SKM-1 (cell line): ENCODE data around the gene KSR1.

Source experiments
- DNase-seq: peaks from one replicate; lab custom pipeline; 2025; ENCODE audit not compliant: unreplicated experiment; lab: John Stamatoyannopoulos, UW

KSR1 gene

DNA sequence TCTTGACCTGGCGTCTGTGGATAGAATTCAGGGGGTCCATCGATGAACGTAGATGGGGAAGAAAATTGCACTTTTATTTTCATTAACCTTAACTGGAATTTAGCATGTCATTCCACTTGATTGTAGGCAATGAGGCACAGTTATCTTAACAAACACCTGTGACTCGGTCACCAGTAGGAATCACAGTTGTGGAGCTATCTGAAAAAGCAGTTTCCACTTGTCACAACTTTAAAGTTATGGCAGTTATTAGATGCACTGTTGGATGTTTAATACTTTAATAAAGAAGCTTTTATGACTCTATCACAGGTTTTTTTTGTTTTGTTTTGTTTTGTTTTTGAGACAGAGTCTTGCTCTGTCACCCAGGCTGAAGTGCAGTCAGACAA, 91.0 kb downstream of the KSR1 start:
- DNase-seq: no peak

DNA sequence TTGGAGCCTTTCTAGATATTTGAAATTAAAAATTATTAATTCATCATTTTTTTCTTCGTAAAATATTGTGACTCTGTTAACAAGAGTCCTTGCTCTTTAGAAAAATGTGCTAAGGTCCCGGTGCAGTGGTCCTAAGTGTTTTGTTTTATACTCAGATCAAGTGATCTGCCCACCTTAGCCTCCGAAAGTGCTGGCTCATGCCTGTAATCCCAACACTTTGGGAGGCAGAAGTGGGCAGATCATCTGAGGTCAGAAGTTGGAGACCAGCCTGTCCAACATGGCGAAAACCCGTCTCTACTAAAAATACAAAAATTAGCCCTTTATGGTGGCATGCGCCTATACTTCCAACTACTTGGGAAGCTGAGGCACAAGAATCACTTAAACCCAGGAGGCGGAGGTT, 92.1 kb downstream of the KSR1 start:
- no peak for DNase-seq

DNA sequence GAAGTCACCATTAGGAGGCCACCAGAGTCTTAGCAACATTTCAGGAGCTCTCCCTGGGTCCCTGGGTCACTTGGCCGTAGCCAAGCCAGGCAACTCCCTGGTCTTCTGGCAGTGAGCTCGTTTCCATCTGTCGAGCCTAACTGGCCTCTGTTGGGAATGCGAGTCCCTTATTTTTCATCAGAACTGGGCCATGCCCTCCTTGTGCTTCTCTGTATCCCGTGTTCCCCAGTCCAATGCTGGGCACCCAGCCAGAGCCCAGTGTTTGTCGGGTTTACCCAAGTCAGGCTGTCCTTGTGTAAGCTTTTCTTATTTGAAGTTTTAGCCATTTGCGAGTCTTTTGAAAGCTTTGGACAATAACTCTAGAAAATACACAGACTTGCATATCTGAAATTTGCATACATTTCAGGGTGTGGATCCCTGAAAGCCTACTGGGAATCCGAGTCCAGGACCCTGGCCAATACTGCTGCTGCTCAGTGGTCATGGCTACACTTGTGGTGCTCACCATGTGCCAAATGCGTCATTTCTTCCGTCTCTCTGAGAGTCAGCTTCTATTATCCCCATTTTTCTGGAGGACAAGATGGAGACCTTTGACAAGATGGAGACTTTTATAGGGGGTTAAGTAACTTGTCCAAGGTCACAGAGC, 93.1 kb downstream of the KSR1 start:
- DNase-seq: no peak

- DNase-seq: no peak
These were observed 94.2 kb downstream of the KSR1 start for GRCh38 chr17:27550291-27550930.

- no peak for DNase-seq
These were observed 94.8 kb downstream of the KSR1 start for GRCh38 chr17:27550974-27551505.

- no peak for DNase-seq
These were observed 95.5 kb downstream of the KSR1 start for GRCh38 chr17:27551701-27552248.

- DNase-seq: no peak
These were observed 96.1 kb downstream of the KSR1 start for GRCh38 chr17:27552276-27552732.

DNA sequence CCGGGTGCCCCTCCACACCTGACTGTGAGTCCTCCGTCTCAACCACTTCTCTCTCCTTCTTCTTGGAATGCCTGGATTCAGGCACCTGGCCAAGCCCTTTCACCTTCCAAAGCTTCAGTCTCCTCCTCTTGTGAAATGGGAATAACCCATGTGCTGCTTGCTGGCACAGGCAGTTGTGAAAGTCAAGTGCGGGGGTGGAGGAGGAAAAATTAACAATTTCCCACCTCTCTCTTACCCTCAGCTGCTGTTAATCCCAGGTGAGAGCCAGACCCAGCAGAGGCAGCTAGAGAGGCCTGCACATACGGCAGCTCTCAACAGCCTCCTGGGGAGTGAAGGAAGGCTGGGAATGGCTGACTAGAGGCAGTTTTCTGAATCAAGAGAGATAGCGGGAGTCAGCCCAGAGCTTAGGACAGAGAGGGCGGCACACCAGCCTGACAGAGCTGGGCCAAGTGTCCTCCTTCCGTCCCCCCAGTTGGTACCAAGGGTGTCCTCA, 96.8 kb downstream of the KSR1 start:
- DNase-seq: no peak

GRCh38 chr17:27554152-27554551, 97.9 kb downstream of the KSR1 start:
- no peak for DNase-seq

DNA sequence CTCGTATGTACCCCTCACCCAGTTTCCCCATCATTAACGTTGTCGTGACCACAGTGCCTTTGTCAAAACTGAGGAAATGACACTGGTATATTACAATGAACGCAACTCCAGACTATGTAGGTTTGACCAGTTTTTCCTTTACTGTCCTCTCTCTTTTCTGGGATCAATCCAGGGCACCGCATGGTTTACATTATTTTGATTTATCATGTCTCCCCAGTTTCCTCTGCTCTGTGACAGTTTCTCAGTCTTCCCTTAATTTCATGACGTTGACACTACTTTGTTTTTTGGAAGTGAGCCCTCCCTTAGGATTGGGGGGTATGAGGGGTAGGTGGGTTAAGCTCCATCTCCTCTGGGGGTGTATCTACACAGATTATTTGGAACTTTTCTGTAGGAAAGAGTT, 98.7 kb downstream of the KSR1 start:
- no peak for DNase-seq

DNA sequence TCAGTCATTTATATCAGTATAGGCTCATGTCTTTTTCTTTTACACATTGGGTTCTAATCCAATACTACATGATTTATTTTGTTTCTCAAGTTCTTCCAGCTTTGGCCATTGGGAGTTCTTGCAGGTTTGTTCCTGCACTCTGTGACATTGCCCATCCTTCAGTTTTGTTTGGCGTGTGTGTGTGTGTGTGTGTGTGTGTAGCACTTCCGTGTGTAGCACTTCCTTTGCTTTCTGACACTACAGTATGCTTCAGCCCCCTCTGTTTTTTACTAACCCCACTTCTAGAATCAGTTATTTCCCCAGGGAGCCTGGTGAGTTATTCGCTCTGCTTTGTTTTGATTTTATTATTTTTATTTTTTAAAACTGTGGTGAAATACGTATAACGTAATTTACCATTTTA, 99.1 kb downstream of the KSR1 start:
- no peak for DNase-seq

- no peak for DNase-seq
These were observed 102.1 kb downstream of the KSR1 start for GRCh38 chr17:27558341-27558740.

DNA sequence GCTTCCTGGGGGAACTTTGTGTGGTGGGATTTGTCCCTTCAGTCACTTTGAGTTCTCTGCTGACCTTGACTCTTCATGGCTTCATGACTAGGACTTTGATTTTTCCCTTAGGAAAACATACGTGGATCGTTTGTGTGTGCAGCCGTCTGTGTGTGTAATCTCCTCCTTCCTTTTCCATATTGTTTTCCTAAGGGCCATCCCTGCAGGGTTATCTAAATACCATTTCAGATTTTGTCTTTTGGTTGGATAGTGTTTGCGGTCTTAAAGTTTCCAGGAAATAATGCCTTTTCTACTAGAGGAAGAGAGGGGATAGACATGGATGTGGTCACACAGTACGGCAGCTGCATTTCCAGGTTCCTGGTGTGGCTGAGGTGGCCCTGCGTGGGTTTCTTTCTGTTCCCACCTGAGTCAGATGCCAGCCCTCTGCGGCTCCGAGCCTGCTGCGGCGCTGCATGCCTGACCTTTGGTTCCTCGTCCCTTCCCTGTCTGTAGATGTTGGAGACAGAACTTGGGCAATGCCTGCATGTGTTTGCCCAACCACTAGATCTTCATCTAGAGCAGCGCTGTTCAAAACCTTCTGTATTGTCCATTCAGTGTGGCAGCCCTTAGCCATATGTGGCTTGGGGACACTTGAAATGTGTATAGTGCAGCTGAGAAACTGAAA, 102.7 kb downstream of the KSR1 start:
- DNase-seq: no peak

GRCh38 chr17:27559506-27560481, 103.5 kb downstream of the KSR1 start:
- no peak for DNase-seq

DNA sequence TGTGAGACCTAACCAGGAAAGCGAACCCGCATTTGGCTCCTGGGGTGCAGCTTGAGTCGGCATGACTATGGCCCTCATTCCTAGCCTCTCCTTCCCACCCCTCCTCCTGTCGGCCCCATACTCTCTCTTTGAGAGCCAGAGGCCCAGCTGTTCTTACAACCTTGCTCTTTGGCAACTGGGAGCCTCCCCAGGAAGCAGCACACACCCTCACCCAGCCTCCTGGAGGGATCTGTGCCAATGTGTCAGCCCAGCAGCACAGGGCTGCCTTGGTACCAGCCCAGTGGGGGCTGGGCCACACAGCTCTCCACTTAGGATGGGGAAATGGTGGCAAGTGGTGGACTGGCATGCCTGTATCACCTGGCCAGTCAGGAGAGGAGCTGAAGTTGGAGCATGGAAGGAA, 104.4 kb downstream of the KSR1 start:
- no peak for DNase-seq

- no peak for DNase-seq
These were observed 106.7 kb downstream of the KSR1 start for GRCh38 chr17:27562777-27563455.

DNA sequence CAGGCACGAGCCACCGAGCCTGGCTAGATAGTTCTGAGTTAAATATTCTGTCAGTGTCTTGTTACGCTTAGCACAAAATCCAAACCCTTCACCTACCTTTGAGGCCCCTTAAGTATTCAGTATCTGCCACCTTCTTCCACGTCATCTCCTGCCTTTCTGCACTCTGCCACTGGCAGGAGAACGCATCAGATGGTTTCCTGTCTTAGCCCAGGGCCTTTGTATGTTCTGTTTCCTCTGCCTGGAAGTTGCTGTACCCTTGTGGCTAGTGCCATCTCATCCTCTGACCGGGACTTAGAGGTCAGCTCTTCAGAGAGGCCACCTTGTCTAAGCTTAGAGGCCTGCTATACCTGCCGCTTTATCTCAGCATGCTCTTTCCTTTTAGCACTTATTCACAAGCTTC, 107.3 kb downstream of the KSR1 start:
- no peak for DNase-seq

DNA sequence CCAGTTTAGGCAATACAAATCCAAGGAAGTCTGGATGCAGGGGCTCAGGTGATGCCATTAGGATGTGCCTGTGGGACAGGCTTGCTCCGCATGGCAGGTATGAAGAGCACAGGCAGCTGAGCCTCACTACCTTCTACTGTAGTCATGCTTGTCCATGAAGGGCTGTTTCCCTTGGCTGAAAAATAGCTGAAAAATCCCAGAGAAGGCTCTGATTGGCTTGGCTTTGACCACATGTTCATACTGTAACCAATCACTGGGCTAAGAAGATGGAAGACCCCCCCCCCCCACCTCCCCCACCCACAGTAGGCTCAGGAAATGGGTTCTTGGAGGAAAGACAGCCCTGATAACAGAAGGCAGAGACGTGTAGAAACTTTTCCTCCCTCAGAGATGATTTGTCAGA, 108.2 kb downstream of the KSR1 start:
- no peak for DNase-seq

- DNase-seq: no peak
These were observed 109.8 kb downstream of the KSR1 start for GRCh38 chr17:27565874-27566670.
